Mesothelial cell of epicardium (in vitro differentiated cells): ENCODE results near the gene MOSPD2. TPM values are rescaled to one million over a fixed set of nuclear protein-coding genes. Genes with fewer than 3 reads are reported as not detected.

Experiments used
- DNase-seq, 2 experiments: peaks; one replicate each; pipeline ENCODE4 v3.0.0; 2021; ENCODE audit warnings: low spot score in 2 of 2; ENCODE audit not compliant: unreplicated experiment in 2 of 2
- H3K27ac Mint-ChIP-seq: 2 replicates; pipeline ENCODE4 v1.8.0; 2021; ENCODE audit warnings: mixed read lengths
- H3K27me3 Mint-ChIP-seq: 2 replicates; pipeline ENCODE4 v1.8.0; 2021; ENCODE audit warnings: low read depth, mixed read lengths
- H3K36me3 Mint-ChIP-seq: 2 replicates; pipeline ENCODE4 v1.8.0; 2021; ENCODE audit warnings: mixed read lengths
- H3K4me1 Mint-ChIP-seq: 2 replicates; pipeline ENCODE4 v1.8.0; 2021; ENCODE audit warnings: mixed read lengths
- H3K4me3 Mint-ChIP-seq: 2 replicates; pipeline ENCODE4 v1.8.0; 2021; ENCODE audit warnings: mild to moderate bottlenecking, moderate library complexity, mixed read lengths
- H3K9me3 Mint-ChIP-seq: 2 replicates; pipeline ENCODE4 v1.8.0; 2021; ENCODE audit warnings: mixed read lengths
- CTCF ChIP-seq: fragments of 200-600 bp; sonication (generic); IDR thresholded peaks from one replicate; pipeline ENCODE4 v1.5.0; 2021; ENCODE audit warnings: antibody characterized with exemption; ENCODE audit not compliant: unreplicated experiment
- total RNA-seq: library from RNA; stranded (reverse); gene quantifications from 3 replicates; pipeline ENCODE4 v1.2.1, GENCODE V29; 2021

MOSPD2 gene
- total RNA-seq, 1 donor from 2014 or later = 11.8 TPM

- H3K36me3 Mint-ChIP-seq = no peaks in the 10 kb centered on the region
- peaks cover 2% of the 10 kb centered on the region for H3K4me1 Mint-ChIP-seq
- peaks cover 31% of the 10 kb centered on the region for H3K9me3 Mint-ChIP-seq
- no peaks in the 10 kb centered on the region for H3K27me3 Mint-ChIP-seq
- peak overlapping the region; percentile 68 for H3K27ac Mint-ChIP-seq
- H3K4me3 Mint-ChIP-seq = no peak overlapping the region
- TF ChIP-seq CTCF = no peak
- DNase-seq = no peak
Observed at GRCh38 chrX:14934423-14934822, 61.2 kb downstream of the MOSPD2 start.

GRCh38 chrX:14936561-14936960, 63.3 kb downstream of the MOSPD2 start:
- Mint-ChIP-seq H3K36me3 (no peaks in the 10 kb centered on the region), H3K4me1 (peaks cover 6% of the 10 kb centered on the region), H3K27ac (no peak overlapping the region), H3K4me3 (no peak overlapping the region), H3K9me3 (peaks cover 41% of the 10 kb centered on the region), H3K27me3 (no peaks in the 10 kb centered on the region)
- TF ChIP-seq CTCF = no peak
- DNase-seq = no peak

GRCh38 chrX:14939644-14940043, 66.4 kb downstream of the MOSPD2 start:
- no peak for DNase-seq
- Mint-ChIP-seq H3K9me3 (peaks cover 42% of the 10 kb centered on the region), H3K4me3 (no peak overlapping the region), H3K27me3 (no peaks in the 10 kb centered on the region), H3K27ac (no peak overlapping the region), H3K36me3 (no peaks in the 10 kb centered on the region), H3K4me1 (peaks cover 6% of the 10 kb centered on the region)
- no peak for TF ChIP-seq CTCF

- peaks cover 37% of the 10 kb centered on the region for H3K9me3 Mint-ChIP-seq
- no peak overlapping the region for H3K4me3 Mint-ChIP-seq
- no peaks in the 10 kb centered on the region for H3K27me3 Mint-ChIP-seq
- H3K27ac Mint-ChIP-seq = no peak overlapping the region
- peaks cover 6% of the 10 kb centered on the region for H3K4me1 Mint-ChIP-seq
- no peak for TF ChIP-seq CTCF
- no peak for DNase-seq
- H3K36me3 Mint-ChIP-seq = no peaks in the 10 kb centered on the region
Observed at GRCh38 chrX:14941301-14941700, 68.1 kb downstream of the MOSPD2 start.

GRCh38 chrX:14942341-14942740, 69.1 kb downstream of the MOSPD2 start:
- H3K4me3 Mint-ChIP-seq = no peak overlapping the region
- H3K4me1 Mint-ChIP-seq = peaks cover 6% of the 10 kb centered on the region
- TF ChIP-seq CTCF = no peak
- H3K36me3 Mint-ChIP-seq = no peaks in the 10 kb centered on the region
- peaks cover 40% of the 10 kb centered on the region for H3K9me3 Mint-ChIP-seq
- no peaks in the 10 kb centered on the region for H3K27me3 Mint-ChIP-seq
- DNase-seq = no peak
- no peak overlapping the region for H3K27ac Mint-ChIP-seq

- no peak for DNase-seq
- Mint-ChIP-seq H3K9me3 (peaks cover 40% of the 10 kb centered on the region), H3K27ac (no peak overlapping the region), H3K36me3 (no peaks in the 10 kb centered on the region), H3K27me3 (no peaks in the 10 kb centered on the region), H3K4me3 (no peak overlapping the region), H3K4me1 (peaks cover 3% of the 10 kb centered on the region)
- TF ChIP-seq CTCF = no peak
Observed at GRCh38 chrX:14943962-14944361, 70.7 kb downstream of the MOSPD2 start.
